HG03280 (cell line): ENCODE results near the gene ST8SIA5.

Source experiments
- ATAC-seq: cut with Tn5 transposase; IDR thresholded peaks from one replicate; pipeline ENCODE4 v1.9.1; 2021; ENCODE audit warnings: mild to moderate bottlenecking, moderate library complexity; ENCODE audit not compliant: unreplicated experiment

The ST8SIA5 gene

DNA sequence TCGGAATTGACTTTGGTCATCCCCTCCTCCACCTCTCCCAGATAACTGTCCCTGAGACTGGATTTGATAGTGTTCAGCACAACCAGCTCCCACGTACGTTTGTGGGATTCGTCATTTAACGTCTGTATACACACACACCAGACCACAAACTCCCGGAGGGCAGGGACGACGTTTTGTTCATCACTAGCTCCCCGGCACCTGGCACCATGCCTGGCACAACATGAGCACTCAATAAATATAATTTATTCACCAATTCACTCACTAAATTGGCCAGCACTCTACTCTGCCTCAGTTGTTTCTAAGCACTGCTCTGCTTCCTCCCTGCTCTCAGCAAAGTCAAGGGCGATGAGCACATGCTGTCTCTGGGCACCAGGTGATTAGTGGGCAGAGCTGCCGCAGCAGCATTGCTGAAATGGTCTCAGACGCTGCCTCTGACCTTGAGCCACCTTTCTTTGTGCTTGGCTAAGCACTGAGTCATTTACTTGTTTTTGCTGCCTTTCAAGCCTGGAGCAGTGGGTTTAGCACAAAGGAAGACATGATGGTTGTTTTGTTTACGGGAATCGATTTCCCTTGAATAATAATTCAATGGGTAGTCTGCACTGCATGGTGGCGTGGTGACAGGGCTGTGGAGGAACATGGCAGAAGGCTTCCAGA lies 80.5 kb downstream of the ST8SIA5 start:
- ATAC-seq, result no peak

DNA sequence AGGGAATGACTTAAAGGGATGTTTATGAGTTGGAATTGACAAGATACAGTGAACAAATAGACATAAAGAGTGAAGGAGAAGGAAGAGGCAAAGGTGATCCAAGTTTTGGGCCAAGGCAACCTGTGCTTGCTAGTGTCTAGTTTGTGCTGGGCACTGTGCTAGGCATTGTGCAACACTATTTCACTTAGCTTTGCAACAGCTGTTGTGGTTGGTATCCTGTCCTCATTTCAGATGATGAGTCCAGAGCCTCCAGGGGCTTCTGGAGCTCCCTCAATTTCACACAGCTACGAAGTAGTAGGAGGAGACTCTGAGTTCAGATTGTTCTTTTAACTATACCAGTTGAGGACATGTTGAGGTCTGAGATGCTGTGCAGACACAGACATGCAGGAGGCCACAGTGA lies 81.7 kb downstream of the ST8SIA5 start:
- ATAC-seq, result no peak

DNA sequence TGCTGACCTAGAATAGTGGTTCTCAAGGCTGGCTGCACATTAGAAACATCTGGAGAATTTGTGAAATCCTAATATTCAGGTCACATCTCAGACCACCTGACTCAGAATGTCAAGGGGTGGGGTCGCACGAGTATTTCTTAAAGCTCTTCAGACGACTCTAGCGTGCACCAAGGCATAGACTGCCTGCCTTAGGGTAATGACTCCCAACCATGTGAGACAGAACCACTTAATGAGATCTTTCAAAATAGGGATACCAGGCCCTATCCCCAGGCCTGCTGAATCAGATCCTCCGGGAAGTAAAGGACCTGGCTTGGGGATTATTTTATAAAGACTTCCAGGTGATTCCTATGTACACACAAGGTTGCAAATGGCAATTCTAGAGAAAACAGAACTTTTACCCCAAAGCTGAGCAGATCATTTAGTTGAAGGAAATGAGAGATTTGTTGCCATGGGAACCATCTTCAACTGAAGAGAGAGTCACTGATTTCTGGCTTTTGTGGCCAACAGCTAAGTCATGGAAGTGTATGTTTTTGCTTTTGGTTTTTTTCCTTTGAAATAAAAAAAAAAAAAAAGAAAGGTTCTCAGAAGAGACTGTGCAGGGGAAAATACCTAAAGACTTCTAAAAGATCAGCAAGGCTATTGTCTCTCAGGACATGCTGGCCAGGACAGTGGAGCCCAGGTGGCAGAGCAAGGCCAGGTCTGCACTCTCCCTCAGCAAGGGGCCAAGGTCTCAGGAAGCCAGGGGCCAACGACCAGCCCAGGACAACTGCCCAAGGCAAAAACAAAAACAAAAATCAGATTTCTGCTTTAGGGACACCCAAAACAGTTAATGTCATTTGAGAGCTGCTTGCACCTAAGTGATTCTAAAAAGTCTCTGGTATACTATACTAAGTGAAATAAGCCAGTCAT lies 84.5 kb downstream of the ST8SIA5 start:
- ATAC-seq, result no peak

DNA sequence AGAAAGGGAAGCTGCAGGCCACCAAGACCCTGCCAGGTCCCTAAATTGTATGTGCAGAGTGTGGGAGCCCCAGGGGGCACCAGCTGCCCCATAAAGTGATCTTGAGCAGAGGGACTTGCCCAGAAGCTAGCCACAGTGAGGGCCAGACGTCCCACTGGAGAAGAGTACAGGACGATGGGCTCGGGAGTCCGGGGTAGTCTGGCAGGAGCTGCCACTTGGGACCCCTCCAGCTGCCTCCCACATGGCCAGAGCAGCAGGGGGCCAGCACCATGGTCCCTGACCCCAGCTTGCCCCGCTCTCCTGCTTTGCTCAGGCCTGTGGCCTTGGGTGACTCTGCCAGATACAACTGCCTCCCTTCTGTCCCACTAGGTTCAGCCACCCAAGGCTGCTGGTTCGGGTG lies 88.2 kb downstream of the ST8SIA5 start:
- ATAC-seq, result no peak

DNA sequence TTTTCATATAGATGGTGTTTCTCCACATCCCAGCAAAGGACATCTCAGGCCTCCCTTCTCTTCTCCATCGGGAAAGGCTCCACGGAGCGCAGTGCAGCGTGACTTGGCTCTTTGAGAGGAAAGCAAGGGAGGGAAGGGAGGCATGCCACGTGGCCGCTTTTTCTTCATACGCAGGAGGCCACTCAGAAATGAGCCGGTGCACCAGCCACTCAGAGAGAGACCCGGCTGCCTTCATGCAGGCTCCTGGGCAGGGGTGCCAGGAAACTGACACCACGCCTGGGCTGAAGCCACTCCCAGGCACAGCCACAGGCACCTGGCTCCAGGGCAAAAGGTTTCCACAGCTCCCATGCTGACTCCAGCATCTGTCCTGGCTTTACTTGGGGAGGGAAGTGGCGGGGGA lies 88.7 kb downstream of the ST8SIA5 start:
- no peak for ATAC-seq

DNA sequence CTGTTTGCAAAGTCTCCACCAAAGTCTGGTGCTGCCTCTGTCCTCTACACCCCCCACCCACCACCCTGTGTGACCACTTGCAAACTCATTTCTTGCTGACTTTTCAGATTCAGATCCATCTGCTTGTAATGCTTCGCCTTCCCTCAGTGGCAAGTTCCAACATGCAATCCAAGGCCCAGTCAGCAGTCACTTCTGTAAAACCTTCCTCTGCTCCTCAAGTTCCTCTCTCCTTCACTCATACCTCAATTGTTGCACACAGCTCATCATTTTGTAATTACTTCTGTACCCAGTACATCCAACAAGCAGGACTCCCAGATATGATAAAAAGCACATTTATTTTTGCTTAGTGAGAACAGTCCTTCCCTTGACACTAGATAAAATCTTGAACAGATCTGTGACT lies 93.3 kb downstream of the ST8SIA5 start:
- no peak for ATAC-seq

DNA sequence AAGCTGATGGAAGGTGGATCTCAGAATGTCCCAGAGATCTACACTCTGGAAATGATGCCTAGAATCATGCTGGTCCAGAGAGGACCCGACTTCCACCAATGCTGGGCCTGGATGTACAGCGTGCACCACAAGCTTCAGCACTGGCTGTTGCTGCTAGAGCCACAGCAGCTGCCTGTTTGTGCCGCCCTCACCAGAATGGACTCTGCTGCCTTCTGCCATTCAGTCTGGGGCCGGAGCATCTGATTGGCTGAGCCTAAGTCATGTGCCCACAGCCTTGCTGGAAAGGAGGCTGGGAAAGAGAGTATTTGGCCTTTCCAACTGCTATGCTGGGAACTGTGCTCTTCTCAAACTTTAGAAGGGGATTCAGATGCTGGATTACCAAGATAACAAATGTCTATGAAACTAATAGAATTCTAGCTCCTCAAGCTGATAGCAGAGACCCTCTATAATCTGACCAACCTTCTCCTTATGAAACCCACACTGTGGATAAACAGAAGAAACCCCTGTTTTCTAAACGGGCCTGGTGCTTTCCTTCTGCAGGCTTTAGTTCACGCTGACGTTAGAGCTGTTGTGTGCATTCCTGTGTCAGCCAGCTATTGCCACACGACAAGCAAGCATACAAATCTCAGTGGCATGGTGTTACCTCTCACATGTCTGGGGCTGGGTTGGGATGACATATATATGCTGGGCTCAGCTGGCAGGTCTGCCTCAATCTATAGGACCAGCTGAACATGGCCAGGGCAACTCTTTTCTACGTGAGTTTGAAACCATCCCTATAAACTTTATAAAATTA lies 95.7 kb downstream of the ST8SIA5 start:
- no peak for ATAC-seq

DNA sequence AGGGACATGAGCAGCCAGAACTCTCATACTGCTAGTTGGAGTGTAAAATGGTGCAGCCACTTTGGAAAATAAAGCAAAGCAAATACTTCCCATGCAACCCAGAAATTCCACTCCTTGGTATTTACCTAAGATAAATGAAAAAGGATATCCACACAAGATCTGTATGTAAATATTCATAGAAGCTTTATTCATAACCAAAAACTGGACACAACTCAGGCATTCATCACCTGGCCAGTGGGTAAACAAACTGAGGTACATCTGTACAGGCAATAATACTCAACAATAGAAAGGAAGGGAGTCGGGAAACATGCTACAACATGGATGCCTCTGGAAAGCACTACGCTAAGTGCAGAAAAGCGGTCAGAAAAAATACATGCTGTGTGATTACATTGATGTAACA lies 97.4 kb downstream of the ST8SIA5 start:
- no peak for ATAC-seq

DNA sequence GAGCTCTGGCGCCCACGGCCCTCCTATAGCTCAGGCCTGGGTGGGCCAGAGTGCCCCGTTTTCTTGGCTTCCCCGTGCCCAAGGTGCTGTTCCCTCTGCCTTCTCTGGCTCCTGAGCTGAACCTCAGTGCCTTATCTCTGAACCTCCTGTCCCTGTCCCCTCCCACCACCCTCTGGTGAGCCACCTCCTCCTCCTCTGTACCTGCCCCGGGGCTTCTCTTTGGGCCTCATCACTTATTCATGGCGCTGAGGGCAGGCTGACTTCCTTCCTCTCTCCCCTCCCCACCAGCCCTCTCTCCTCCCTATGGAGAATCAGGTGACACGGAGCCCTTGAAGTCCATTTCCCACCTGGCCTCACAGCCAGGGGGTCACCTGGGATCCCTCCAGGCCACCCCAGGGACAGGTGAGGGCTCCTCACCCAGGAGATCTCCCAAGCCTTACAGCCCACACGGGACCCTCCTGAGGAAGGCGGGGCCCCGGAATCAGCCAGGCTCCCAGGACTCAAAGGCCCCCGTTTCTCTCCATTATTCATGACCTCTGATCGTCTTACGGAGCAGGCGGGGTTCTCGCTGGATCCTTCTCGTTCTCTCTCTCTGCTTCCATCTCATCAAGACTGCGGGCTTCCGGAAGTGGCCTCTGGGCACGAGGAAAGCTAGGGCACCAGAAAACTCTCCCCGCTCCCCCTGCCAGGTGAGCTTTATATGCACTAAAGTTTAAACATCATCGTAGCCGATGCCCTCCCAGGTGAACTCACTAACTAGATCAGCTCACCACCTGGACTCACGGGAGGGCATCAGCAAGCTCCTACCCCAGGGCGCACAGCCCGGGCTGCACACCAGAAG lies 99.5 kb downstream of the ST8SIA5 start, which contains the start of gene LOXHD1:
Gene LOXHD1, minus strand, starts transcription at position 106 of the 841 bp plus-strand sequence. CDS start 187 bp downstream, outside the sequence.
- ATAC-seq, result no peak

DNA sequence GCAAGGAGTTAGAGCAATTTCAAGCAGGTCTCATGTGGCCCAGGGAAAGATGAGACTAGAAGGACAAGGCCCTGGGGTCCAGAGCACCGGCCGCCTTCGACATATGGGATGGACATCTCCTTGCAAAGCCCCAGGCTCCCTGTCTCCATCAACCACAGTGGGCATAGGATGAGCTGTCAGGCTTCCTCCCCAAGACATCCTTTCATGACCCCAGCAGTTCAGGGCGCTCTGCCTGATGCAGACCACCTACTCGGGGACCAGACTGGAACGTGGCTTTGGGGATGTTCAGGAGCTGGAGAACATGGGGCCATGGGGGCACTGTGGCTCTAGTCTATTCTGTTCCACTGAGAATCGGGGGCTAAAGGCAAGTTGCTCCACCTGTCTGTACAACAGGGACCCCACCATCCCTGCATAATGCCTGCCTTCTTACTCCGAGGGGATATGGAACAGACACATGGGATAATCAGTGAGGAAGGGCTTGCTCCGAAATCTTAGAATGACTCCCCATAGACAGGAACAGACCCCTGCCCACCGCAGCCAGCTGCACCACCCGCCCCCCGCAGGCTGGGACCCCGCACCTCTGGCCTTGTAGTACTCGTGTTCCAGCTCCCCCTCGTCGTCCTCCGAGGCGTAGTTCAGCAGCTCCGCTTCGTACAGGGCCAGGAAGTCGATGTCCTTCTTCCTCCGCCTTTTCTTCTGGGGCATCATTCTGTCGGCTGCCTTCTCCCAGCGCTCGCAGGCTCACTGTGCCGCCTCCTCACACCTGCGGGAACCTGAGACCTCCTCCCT lies 100.3 kb downstream of the ST8SIA5 start:
- ATAC-seq, result no peak

DNA sequence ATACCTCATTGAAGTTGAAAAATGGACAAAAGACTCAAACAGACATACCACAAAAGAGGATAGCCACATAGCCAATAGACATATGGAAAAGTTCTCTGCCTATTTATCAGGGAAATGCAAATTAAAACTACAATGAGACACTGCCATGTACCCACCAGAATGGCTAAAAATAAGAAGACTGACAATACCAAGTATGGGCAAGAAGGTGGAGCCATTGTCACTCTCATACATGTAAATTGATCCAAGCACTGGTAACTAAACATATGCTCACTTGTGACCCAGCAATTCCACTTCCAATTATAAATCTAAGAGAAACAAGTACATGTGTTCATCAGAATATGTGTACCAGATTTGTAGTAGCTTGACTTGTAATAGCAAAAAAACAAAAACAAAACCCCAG lies 104.5 kb downstream of the ST8SIA5 start:
- ATAC-seq, result no peak

DNA sequence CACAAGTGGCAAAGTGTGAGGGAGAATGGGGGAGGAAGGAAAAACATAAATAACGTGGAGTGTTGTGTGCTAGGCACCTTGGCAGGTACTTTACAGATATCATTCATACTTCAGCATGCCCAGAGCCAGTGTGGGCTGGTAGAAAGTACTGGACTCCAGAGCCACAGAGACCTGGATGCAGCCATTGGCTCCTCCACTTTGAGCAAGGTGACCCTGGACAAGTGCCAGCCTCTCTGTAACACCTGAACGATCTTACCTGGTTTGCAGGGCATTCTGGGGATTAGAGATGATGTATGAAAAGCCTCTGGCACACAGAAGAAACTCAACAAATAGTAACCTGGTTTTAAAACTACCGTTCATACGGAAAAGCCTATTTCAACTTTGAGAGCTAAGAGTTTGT lies 106.2 kb downstream of the ST8SIA5 start:
- no peak for ATAC-seq

DNA sequence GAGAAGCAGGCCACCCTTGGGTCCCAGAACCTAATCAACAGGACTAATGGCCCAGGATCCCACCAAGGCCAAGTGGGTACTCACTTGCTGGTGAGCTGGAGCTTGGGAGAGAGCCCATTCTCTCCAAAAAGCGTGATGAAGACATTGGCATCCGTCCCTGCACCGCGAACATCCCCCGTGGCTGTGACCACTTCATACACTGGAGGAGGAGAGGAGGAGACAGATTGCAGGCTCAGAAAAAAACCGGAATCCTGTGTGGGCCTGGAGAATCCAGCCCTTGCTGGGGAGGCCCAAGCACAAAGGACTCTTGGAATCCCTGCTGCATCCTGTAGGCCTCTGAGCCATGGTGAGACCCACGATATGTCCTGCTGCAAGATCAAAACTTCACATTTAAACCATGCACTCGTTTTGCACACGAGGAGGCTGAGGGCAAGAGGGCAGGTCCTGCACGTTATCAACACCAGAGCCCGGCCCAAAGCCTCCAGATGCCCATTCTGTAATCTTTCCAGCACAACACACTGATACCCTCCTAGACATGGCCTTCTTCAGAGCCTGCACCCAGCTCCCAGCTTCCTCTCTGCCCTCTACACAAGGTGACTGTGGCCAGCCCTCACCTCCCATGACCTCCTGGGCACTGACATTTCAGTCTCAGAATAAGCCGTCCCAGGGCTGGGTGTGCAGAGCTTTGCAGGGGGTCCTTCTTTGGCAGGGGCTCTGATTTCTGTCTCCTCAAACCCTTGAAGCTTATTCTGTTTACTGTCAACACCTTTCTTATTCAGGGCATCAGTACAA lies 107.6 kb downstream of the ST8SIA5 start:
- no peak for ATAC-seq

DNA sequence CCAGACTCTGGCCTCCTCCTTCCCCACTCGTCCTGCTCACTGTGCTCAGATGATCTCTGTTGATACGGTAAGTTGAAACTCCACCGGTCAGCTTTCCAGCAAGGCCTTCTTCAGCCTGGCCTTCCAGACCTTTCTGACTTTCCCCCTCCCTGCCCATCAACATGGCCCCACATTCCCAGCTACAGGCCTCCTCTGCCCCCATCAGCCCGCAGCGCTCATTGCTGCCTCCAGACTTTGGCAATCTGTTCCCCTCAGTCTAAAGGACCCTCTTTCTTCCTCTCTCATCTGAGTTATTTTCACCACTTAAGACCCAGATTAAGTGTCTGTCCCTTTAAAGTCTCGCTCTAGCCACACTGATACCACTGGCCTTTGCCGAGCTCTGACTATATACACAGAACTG lies 110.4 kb downstream of the ST8SIA5 start:
- ATAC-seq, result no peak

DNA sequence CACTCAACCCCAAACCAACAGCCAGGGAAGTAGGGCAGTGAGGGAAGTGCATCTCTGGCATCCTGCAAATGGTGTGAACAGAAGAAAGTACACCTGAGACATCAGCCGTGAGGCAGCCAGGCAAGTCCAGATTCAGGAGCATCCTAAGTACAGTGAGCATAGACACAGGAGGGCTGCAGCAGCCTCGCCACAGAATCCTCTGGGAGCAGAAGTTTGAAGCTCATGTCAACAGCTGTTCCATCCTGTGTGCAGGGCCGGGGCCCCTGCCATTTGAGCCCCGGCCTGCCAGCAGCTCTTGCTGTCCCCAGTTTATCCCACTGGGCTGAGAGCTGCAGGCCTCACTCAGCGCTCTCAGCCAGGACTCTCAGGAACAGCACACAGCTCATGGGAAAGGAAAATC lies 114.3 kb downstream of the ST8SIA5 start:
- no peak for ATAC-seq

DNA sequence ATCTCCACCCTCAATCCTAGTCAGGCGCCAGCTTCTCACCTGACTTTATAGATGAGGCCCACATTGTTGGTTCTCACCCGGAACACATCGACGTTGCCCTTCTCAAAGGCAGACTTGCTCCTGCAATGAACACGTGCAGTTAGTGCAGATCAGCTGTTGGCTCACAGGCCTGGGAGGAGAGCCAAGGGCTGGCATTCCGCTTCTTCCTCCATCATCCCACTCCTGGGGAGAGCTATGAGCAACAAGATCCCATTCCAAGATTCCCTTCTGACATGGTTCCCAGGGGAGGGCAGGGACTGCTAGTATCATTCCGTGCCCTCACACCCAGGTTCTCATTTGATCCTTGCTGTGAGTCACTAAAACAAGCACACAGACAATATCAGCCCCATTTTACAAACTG lies 114.9 kb downstream of the ST8SIA5 start:
- no peak for ATAC-seq

DNA sequence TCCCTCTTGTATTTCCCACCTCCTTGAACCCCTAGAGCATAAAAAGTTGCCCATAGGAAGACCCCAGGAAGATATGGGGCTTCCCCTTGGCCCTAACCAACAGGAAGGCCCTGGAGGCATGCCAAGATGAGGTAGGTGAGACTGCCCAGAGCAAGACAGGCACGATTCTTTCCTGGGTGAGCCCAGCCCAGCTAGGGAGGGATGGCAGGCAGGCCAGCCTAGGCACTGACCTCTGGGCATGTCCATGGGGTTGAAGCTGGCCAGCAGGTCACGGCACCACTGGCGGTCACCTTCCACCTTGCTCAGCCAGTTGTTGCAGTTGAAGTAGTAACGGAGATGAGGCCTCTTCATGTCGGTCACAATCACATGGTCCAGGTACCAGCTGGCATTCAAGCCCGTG lies 117.5 kb downstream of the ST8SIA5 start:
- no peak for ATAC-seq

DNA sequence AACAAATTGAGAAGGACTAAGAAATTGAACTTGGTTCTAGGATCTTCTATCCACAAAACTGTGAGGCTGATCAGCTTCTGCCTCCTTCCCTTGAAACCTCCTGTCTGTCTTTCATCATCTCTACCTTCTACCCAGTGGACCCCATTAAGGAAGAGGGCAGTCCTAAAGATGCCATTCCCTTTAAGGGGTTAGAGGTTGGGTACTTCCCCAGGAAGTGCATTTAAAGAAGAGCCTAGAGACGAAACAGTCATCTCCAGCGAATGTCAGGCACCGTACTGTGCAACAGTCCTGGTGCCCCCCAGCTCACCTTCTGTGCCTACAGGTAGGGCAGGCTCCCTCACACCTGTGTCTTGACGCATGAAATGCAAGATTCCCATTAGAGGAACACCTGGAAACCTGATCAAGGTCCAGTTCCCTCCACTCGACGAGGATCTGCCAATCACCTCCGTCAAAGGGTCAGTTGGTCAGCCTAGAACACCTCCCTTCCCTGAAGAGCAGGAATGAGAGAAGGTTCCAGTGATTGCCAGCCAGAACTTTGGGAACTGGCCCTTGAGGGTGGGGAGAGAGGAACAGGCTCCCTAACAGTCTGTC lies 120.7 kb downstream of the ST8SIA5 start:
- no peak for ATAC-seq
